ENCODE measurements around the gene TTC34.
"Not testable (repeated sequence)": the region's sequence is repeated elsewhere in the genome, so short reads cannot be mapped to it uniquely, and the experiment has no call there.

GRCh38 chr1:2653741-2654442 is 147.6 kb downstream of the TTC34 start:
- TF ChIP-seq BHLHE40 (IDR thresholded peaks at IDR 0.05; ENCODE audit: borderline replicate concordance); ARNT (IDR thresholded peaks at IDR 0.05); LEF1 (IDR thresholded peaks at IDR 0.05; ENCODE audit: borderline replicate concordance); TARDBP (IDR thresholded peaks at IDR 0.05): not testable (repeated sequence)

Data from HEK293T (cell line).